Brain microvascular endothelial cell (primary cell): ENCODE results near the gene SLC35A3.

Experiments used
- DNase-seq: peaks from one replicate; pipeline ENCODE4 v3.0.0-alpha.2; 2020
- H3K27ac ChIP-seq: fragments of 250-450 bp; sonication (Bioruptor Pico); 2 replicates; pipeline ENCODE4 v1.5.1; 2020; ENCODE audit warnings: mild to moderate bottlenecking, moderate library complexity
- H3K27me3 ChIP-seq: fragments of 250-450 bp; sonication (Bioruptor Pico); replicated peaks from 2 replicates; pipeline ENCODE4 v1.5.1; 2020; ENCODE audit warnings: mild to moderate bottlenecking
- H3K36me3 ChIP-seq: fragments of 250-450 bp; sonication (Bioruptor Pico); replicated peaks from 2 replicates; pipeline ENCODE4 v1.5.1; 2020; ENCODE audit warnings: mild to moderate bottlenecking
- H3K4me3 ChIP-seq: 2 replicates; pipeline ENCODE4 v1.5.1; 2011; ENCODE audit warnings: low read depth, mild to moderate bottlenecking, control low read depth, low read length, moderate library complexity
- in situ Hi-C: cut with HindIII; loops from 2 replicates; pipeline ENCODE4 v1.10.0; 2017; ENCODE audit warnings: low sequenced_read_pairs, low pct_ligation_motif_present
- TF ChIP-seq, protein P1 (sequence below): IDR thresholded peaks from 2 replicates; pipeline ENCODE4 v1.5.1; 2011; ENCODE audit warnings: low read depth, mild to moderate bottlenecking, moderate library complexity, low read length, control low read depth, inconsistent platforms; ENCODE audit errors: missing control alignments

The SLC35A3 gene

DNA sequence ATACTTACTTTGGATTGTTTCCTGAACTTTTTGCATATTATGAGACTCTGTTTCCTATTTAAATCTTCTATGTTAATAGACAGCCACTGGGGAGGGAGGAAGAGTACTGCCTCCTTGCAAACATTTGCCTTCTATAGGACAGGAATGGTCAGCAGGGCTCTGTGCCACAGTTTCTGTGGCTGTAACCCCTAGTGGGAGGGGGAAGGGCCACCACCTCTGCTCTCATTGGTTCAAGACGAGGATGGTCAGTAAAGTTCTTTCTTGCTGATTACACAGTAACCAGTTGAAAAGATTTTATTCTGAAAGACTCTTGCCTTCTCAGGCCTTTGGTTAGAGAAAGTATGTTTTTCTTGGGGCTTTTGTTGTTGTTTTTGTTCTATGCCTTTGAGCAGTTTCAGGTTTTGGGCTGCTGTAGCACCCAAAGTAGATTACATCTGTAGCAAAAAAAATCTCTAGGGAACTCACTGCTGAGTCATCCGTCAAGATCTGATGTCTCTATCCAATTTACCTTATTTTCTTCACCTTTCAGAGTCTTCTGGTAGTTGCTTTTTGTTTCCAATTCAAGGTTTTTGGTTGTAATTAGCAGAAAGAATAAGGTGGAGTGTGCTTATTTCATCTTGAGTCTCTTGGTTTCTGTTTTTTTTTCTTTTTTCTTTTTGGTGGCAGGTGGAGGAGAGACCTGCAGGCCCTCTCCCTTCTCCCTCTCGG, 23.1 kb downstream of the SLC35A3 start:
- no peaks in the 10 kb centered on the region for H3K27me3 ChIP-seq
- DNase-seq: no peak
- in situ Hi-C loops: no loop called here

DNA sequence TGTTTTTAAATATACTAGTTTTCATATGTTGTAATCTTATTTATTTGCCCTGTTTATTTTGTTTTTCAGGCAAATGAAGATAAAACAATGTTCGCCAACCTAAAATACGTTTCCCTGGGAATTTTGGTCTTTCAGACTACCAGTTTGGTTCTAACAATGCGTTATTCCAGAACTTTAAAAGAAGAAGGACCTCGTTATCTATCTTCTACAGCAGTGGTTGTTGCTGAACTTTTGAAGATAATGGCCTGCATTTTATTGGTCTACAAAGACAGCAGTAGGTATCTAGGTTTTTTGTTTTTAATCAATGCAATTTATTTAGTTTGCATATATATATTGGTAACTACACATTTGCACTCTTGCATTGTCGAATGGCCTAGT, 23.7 kb downstream of the SLC35A3 start:
- H3K27ac ChIP-seq: no peak overlapping the region
- H3K4me3 ChIP-seq: no peak overlapping the region
- no peak for DNase-seq
- no peaks in the 10 kb centered on the region for H3K27me3 ChIP-seq
- in situ Hi-C loops: no loop called here
- no peaks in the 10 kb centered on the region for H3K36me3 ChIP-seq
- TF ChIP-seq, protein P1, sequence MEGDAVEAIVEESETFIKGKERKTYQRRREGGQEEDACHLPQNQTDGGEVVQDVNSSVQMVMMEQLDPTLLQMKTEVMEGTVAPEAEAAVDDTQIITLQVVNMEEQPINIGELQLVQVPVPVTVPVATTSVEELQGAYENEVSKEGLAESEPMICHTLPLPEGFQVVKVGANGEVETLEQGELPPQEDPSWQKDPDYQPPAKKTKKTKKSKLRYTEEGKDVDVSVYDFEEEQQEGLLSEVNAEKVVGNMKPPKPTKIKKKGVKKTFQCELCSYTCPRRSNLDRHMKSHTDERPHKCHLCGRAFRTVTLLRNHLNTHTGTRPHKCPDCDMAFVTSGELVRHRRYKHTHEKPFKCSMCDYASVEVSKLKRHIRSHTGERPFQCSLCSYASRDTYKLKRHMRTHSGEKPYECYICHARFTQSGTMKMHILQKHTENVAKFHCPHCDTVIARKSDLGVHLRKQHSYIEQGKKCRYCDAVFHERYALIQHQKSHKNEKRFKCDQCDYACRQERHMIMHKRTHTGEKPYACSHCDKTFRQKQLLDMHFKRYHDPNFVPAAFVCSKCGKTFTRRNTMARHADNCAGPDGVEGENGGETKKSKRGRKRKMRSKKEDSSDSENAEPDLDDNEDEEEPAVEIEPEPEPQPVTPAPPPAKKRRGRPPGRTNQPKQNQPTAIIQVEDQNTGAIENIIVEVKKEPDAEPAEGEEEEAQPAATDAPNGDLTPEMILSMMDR: no peak

More for the DNA sequence above, 23.1 kb downstream of the SLC35A3 start:
- H3K36me3 ChIP-seq: no peaks in the 10 kb centered on the region
- H3K4me3 ChIP-seq: no peak overlapping the region
- TF ChIP-seq, protein P1: no peak
- no peak overlapping the region for H3K27ac ChIP-seq

DNA sequence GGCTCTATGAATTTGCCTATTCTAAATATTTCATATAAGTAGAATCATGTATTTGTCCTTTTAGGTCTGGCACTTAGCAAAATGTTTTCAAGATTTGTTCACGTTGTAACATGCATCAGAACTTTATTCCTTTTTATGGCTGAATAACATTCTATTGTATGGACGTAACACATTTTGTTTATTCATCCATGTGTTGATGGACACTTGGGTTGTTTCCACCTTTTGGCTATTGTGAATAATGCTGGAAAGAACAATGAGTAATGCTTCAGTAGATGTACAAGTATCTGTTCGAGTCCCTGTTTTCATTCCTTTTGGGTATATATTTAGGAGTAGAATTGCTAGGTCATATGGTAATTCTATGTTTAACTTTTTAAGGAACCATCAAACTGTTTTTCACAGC, 24.7 kb downstream of the SLC35A3 start:
- TF ChIP-seq, protein P1: no peak
- Histone ChIP-seq H3K36me3 (no peaks in the 10 kb centered on the region), H3K4me3 (no peak overlapping the region), H3K27ac (no peak overlapping the region), H3K27me3 (no peaks in the 10 kb centered on the region)
- in situ Hi-C loops: no loop called here
- DNase-seq: no peak

DNA sequence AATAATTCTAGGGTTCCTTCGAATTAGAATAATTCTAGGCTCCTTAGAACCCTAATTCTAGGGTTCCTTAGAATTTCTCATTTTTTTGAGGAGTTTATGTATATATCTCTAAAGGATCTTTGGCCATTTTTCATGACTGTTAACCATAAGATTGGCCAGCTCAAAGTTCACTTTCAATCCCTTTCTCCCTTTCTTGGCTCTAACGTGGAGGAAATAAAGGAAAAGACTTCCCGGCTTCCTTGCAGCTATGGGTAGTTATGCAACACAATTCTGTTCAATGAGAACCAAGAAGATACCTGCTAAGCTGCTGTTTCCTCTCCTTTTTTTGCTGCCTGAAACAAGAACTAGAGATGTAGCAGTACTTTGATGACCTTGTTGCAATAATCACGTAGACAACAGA, 27.2 kb downstream of the SLC35A3 start:
- DNase-seq: no peak
- in situ Hi-C loops: no loop called here
- Histone ChIP-seq H3K27me3 (no peaks in the 10 kb centered on the region), H3K27ac (no peak overlapping the region), H3K4me3 (no peak overlapping the region), H3K36me3 (no peaks in the 10 kb centered on the region)
- TF ChIP-seq, protein P1: no peak

DNA sequence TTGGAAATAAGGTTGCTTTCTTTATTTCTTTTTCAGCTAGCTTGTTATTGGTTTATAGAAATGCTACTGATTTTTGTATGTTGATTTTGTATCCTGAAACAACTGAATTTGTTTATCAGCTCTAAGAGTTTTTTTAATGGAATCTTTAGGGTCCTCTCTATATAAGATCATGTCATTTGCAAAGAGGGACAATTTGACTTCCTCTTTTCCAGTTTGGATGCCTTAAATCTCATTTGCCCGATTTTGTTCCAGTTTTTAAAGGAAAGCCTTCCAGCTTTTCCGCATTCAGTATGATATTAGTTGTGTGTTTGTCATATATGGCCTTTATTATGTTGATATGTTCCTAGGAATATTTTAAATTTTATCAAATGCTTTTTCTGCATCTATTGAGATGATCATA, 31.7 kb downstream of the SLC35A3 start:
- Histone ChIP-seq H3K27ac (no peak overlapping the region), H3K4me3 (no peak overlapping the region), H3K27me3 (no peaks in the 10 kb centered on the region), H3K36me3 (no peaks in the 10 kb centered on the region)
- TF ChIP-seq, protein P1: no peak
- in situ Hi-C loops: no loop called here
- DNase-seq: no peak

DNA sequence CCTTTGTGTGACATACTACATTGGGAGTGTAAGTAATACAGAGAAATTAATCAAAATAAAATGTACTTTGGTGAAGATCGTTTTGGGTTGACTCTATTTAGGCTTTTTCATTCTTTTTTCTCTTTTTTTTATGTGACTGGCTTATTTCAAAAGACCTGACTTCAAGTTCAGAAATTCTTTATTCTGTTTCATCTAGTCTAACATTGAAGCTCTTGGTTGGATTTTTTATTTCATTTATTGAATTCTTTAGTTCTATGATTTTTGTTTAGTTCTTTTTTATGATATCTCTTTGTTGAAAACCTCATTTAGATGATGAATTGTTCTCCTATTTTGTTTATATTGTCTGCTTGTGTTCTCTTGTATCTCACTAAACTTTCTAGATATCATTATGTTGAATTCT, 35.6 kb downstream of the SLC35A3 start:
- H3K27ac ChIP-seq: no peak overlapping the region
- TF ChIP-seq, protein P1: no peak
- no peak for DNase-seq

More for the DNA sequence above, 35.6 kb downstream of the SLC35A3 start:
- H3K27me3 ChIP-seq: no peaks in the 10 kb centered on the region
- in situ Hi-C loops: no loop called here
- H3K36me3 ChIP-seq: no peaks in the 10 kb centered on the region
- H3K4me3 ChIP-seq: no peak overlapping the region
